Measurements from ENCODE around the gene PTBP1. TPM values are rescaled to one million over a fixed set of nuclear protein-coding genes. Genes with fewer than 3 reads are reported as not detected.

The PTBP1 gene
- total and polyA plus RNA-seq, 9 of the 15 experiments (the other 6 are each of a cell fraction or from before 2014, with no cell fraction given) = 14.0 to 759 (median 234) TPM

DNA sequence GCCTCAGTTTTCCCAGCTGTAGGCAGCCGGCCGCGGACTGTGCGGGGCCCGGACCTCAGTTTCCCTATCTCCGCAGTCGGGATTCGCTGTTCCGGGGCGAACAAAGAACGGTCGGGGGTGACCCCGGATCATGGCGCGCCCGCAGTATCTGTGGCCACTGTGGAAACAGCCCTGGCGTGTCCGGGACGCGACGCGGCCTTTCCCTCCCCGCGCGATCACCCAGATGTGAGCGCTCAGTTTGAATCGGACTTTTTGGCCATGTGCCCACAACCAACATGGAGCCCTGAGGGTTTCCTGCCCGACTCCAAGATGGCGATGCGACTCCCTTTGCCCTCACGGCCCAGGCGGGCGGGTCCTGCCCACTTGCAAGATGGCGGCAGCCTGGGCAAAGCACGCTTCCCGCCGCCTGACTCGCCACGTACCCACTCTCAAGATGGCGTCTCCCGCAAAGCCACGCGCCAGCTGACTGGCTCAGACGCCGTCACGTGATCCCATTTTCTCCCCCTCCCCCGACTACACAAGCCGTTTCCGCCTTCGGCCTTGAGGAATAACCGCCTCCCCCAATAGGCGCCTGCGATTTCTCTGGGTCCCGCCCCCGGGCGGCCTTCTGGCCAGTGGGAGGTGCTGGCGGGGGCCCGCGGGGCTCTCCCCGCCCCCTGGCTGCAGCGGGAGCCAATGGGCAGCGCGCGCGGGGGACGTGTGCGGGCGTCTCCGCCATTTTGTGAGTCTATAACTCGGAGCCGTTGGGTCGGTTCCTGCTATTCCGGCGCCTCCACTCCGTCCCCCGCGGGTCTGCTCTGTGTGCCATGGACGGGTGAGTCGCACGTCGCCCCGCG is at the start of gene PTBP1 (continued):
- TF ChIP-seq, protein P1, sequence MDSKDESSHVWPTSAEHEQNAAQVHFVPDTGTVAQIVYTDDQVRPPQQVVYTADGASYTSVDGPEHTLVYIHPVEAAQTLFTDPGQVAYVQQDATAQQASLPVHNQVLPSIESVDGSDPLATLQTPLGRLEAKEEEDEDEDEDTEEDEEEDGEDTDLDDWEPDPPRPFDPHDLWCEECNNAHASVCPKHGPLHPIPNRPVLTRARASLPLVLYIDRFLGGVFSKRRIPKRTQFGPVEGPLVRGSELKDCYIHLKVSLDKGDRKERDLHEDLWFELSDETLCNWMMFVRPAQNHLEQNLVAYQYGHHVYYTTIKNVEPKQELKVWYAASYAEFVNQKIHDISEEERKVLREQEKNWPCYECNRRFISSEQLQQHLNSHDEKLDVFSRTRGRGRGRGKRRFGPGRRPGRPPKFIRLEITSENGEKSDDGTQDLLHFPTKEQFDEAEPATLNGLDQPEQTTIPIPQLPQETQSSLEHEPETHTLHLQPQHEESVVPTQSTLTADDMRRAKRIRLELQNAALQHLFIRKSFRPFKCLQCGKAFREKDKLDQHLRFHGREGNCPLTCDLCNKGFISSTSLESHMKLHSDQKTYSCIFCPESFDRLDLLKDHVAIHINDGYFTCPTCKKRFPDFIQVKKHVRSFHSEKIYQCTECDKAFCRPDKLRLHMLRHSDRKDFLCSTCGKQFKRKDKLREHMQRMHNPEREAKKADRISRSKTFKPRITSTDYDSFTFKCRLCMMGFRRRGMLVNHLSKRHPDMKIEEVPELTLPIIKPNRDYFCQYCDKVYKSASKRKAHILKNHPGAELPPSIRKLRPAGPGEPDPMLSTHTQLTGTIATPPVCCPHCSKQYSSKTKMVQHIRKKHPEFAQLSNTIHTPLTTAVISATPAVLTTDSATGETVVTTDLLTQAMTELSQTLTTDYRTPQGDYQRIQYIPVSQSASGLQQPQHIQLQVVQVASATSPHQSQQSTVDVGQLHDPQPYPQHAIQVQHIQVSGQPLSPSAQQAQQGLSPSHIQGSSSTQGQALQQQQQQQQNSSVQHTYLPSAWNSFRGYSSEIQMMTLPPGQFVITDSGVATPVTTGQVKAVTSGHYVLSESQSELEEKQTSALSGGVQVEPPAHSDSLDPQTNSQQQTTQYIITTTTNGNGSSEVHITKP (IDR thresholded peaks at IDR 0.05; ENCODE audit: partially characterized antibody) = peak; percentile 47
- no peak for TF ChIP-seq FOXJ3 (CRISPR knock-in tag; IDR thresholded peaks at IDR 0.05)
- TF ChIP-seq SFPQ (IDR thresholded peaks at IDR 0.05; ENCODE audit: low read depth, low read length) = no peak
- TF ChIP-seq TBL1XR1 (IDR thresholded peaks at IDR 0.05; ENCODE audit: low read length in 2 of 2) = peak; percentile 34 to 38; a peak in 3 of 4 replicates
- TF ChIP-seq, protein P2, sequence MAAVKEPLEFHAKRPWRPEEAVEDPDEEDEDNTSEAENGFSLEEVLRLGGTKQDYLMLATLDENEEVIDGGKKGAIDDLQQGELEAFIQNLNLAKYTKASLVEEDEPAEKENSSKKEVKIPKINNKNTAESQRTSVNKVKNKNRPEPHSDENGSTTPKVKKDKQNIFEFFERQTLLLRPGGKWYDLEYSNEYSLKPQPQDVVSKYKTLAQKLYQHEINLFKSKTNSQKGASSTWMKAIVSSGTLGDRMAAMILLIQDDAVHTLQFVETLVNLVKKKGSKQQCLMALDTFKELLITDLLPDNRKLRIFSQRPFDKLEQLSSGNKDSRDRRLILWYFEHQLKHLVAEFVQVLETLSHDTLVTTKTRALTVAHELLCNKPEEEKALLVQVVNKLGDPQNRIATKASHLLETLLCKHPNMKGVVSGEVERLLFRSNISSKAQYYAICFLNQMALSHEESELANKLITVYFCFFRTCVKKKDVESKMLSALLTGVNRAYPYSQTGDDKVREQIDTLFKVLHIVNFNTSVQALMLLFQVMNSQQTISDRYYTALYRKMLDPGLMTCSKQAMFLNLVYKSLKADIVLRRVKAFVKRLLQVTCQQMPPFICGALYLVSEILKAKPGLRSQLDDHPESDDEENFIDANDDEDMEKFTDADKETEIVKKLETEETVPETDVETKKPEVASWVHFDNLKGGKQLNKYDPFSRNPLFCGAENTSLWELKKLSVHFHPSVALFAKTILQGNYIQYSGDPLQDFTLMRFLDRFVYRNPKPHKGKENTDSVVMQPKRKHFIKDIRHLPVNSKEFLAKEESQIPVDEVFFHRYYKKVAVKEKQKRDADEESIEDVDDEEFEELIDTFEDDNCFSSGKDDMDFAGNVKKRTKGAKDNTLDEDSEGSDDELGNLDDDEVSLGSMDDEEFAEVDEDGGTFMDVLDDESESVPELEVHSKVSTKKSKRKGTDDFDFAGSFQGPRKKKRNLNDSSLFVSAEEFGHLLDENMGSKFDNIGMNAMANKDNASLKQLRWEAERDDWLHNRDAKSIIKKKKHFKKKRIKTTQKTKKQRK (IDR thresholded peaks at IDR 0.05; ENCODE audit: borderline replicate concordance, low read depth, low read length) = peak; percentile 88
- no peak for TF ChIP-seq ZNF75A (CRISPR knock-in tag; IDR thresholded peaks at IDR 0.05)
- no peak for TF ChIP-seq BRD9 (IDR thresholded peaks at IDR 0.05; ENCODE audit: low read depth, partially characterized antibody)
- TF ChIP-seq NR4A1 (CRISPR knock-in tag; IDR thresholded peaks at IDR 0.05) = no peak; the same call in 1 of the 2 replicates
- TF ChIP-seq NR4A1 (tag; IDR thresholded peaks at IDR 0.05) = peak; percentile 71; the same call in 1 of the 2 replicates
- no peak for TF ChIP-seq ZNF3 (CRISPR knock-in tag; IDR thresholded peaks at IDR 0.05)
- TF ChIP-seq ZNF431 (CRISPR knock-in tag; IDR thresholded peaks at IDR 0.05) = no peak; the same call in 1 of the 2 replicates
- TF ChIP-seq ZNF239 (CRISPR knock-in tag; IDR thresholded peaks at IDR 0.05) = peak; percentile 73
- no peak for TF ChIP-seq RFX7 (CRISPR knock-in tag; IDR thresholded peaks at IDR 0.05)
- TF ChIP-seq FOS (IDR thresholded peaks at IDR 0.05; ENCODE audit: extremely low read depth, insufficient read length) = peak; percentile 96
- TF ChIP-seq TCF3 (CRISPR knock-in tag; IDR thresholded peaks at IDR 0.05) = peak; percentile 50
- TF ChIP-seq ZNF766 (CRISPR knock-in tag; conservative IDR thresholded peaks at IDR 0.05) = peak; percentile 98
- TF ChIP-seq RAD21 (CRISPR knock-in tag; conservative IDR thresholded peaks at IDR 0.05 in 1 of 2, IDR thresholded peaks at IDR 0.05 in 1 of 2) = 0 out of 4 replicates have a peak, but pooled peaks of 1 of the 2 experiments have one; percentile 18
- TF ChIP-seq SMAD1 (IDR thresholded peaks at IDR 0.05; ENCODE audit: low read depth, low read length, partially characterized antibody) = peak; percentile 48

All from K562 (cell line).